Measurements from ENCODE around the gene NKTR.

NKTR gene

GRCh38 chr3:42688487-42689420 lies 88.3 kb downstream of the NKTR start:
- TF ChIP-seq REST (IDR thresholded peaks at IDR 0.05; ENCODE audit: low read depth) = no peak
- no peak for TF ChIP-seq FOXM1 (IDR thresholded peaks at IDR 0.05; ENCODE audit: borderline replicate concordance, low read depth)
- no peak for TF ChIP-seq TCF12 (IDR thresholded peaks at IDR 0.05; ENCODE audit: low read depth)

GRCh38 chr3:42689421-42690014 lies 89.0 kb downstream of the NKTR start:
- TF ChIP-seq TAF1 (IDR thresholded peaks at IDR 0.05; ENCODE audit: low read depth) (no peak), NFIC (IDR thresholded peaks at IDR 0.05) (no peak), FOXM1 (IDR thresholded peaks at IDR 0.05; ENCODE audit: borderline replicate concordance, low read depth) (no peak), TCF12 (IDR thresholded peaks at IDR 0.05; ENCODE audit: low read depth) (no peak), RAD21 (IDR thresholded peaks at IDR 0.05; ENCODE audit: low read depth) (no peak), EP300 (IDR thresholded peaks at IDR 0.05; ENCODE audit: borderline replicate concordance) (no peak), ZBTB7A (IDR thresholded peaks at IDR 0.05; ENCODE audit: low read depth) (no peak), MAX (IDR thresholded peaks at IDR 0.05) (no peak), USF1 (IDR thresholded peaks at IDR 0.05) (no peak)

- no peak for TF ChIP-seq RAD21 (IDR thresholded peaks at IDR 0.05; ENCODE audit: low read depth)
- TF ChIP-seq EGR1 (IDR thresholded peaks at IDR 0.05) = no peak
- no peak for TF ChIP-seq TAF1 (IDR thresholded peaks at IDR 0.05; ENCODE audit: low read depth)
- no peak for TF ChIP-seq TCF12 (IDR thresholded peaks at IDR 0.05; ENCODE audit: low read depth)
- TF ChIP-seq CREB1 (IDR thresholded peaks at IDR 0.05; ENCODE audit: low read depth) = no peak
Observed at GRCh38 chr3:42690191-42690590, 89.7 kb downstream of the NKTR start.

GRCh38 chr3:42690766-42691680 lies 90.5 kb downstream of the NKTR start:
- no peak for TF ChIP-seq EP300 (IDR thresholded peaks at IDR 0.05; ENCODE audit: borderline replicate concordance)
- TF ChIP-seq REST (IDR thresholded peaks at IDR 0.05; ENCODE audit: low read depth) = no peak
- no peak for TF ChIP-seq TEAD4 (IDR thresholded peaks at IDR 0.05)
- TF ChIP-seq TCF12 (IDR thresholded peaks at IDR 0.05; ENCODE audit: low read depth) = no peak
- TF ChIP-seq RAD21 (IDR thresholded peaks at IDR 0.05; ENCODE audit: low read depth) = no peak
- TF ChIP-seq YY1 (IDR thresholded peaks at IDR 0.05; ENCODE audit: low read depth) = no peak
- no peak for TF ChIP-seq NFIC (IDR thresholded peaks at IDR 0.05)
- no peak for TF ChIP-seq CEBPB (IDR thresholded peaks at IDR 0.05)
- no peak for TF ChIP-seq TAF1 (IDR thresholded peaks at IDR 0.05; ENCODE audit: low read depth)
- TF ChIP-seq FOXM1 (IDR thresholded peaks at IDR 0.05; ENCODE audit: borderline replicate concordance, low read depth) = no peak
- TF ChIP-seq USF1 (IDR thresholded peaks at IDR 0.05) = no peak
- no peak for TF ChIP-seq ZBTB7A (IDR thresholded peaks at IDR 0.05; ENCODE audit: low read depth)
- no peak for TF ChIP-seq MAX (IDR thresholded peaks at IDR 0.05)
